DOHH2 (cell line): Measurements from ENCODE around the gene TOPAZ1.

Experiments
- H3F3A ChIP-seq: fragments of 200-600 bp; sonication (generic), shearing (Covaris generic); 2 replicates; pipeline ENCODE4 v1.6.0; 2016; ENCODE audit warnings: antibody characterized with exemption, mild to moderate bottlenecking; ENCODE audit not compliant: control insufficient read depth, insufficient read depth
- H3K27ac ChIP-seq: fragments of 200-600 bp; sonication (generic); 2 replicates; pipeline ENCODE4 v1.5.1; 2014; ENCODE audit warnings: low read depth, mild to moderate bottlenecking, low read length, moderate library complexity
- H3K27me3 ChIP-seq: fragments of 200-600 bp; sonication (generic); 2 replicates; pipeline ENCODE4 v1.6.1; 2014; ENCODE audit warnings: mild to moderate bottlenecking, low read length, mixed read lengths; ENCODE audit not compliant: control insufficient read depth
- H3K36me3 ChIP-seq: fragments of 200-600 bp; sonication (generic); 2 replicates; pipeline ENCODE4 v1.6.1; 2014; ENCODE audit warnings: mild to moderate bottlenecking, low read length, moderate library complexity, mixed read lengths; ENCODE audit not compliant: control insufficient read depth
- H3K4me1 ChIP-seq: fragments of 200-600 bp; sonication (generic); 2 replicates; pipeline ENCODE4 v1.6.1; 2014; ENCODE audit warnings: mild to moderate bottlenecking, low read length, mixed read lengths; ENCODE audit not compliant: control insufficient read depth
- H3K4me2 ChIP-seq: fragments of 200-600 bp; sonication (generic); 2 replicates; pipeline ENCODE4 v1.6.0; 2014; ENCODE audit warnings: mild to moderate bottlenecking, low read length, moderate library complexity
- H3K4me3 ChIP-seq: fragments of 200-600 bp; sonication (generic); 2 replicates; pipeline ENCODE4 v1.5.1; 2014; ENCODE audit warnings: mild to moderate bottlenecking, low read length, mixed read lengths
- H3K79me2 ChIP-seq: fragments of 200-600 bp; sonication (generic); 2 replicates; pipeline ENCODE4 v1.6.1; 2014; ENCODE audit warnings: mild to moderate bottlenecking, low read length, mixed read lengths; ENCODE audit not compliant: control insufficient read depth
- H3K9me2 ChIP-seq: fragments of 200-600 bp; sonication (generic); replicated peaks from 2 replicates; pipeline ENCODE4 v1.6.1; 2014; ENCODE audit warnings: mild to moderate bottlenecking, low read length, mixed read lengths; ENCODE audit not compliant: control insufficient read depth
- H3K9me3 ChIP-seq: fragments of 200-600 bp; sonication (generic); 2 replicates; pipeline ENCODE4 v1.6.1; 2014; ENCODE audit warnings: antibody characterized with exemption, low read length, mixed read lengths; ENCODE audit not compliant: control insufficient read depth, insufficient read depth
- H4K20me1 ChIP-seq: fragments of 200-600 bp; sonication (generic); 2 replicates; pipeline ENCODE4 v1.6.0; 2014; ENCODE audit warnings: low read depth, mild to moderate bottlenecking, antibody characterized with exemption, low read length, moderate library complexity; ENCODE audit not compliant: control insufficient read depth, insufficient read depth
- CTCF ChIP-seq: fragments of 200-600 bp; sonication (generic); IDR thresholded peaks from one replicate; pipeline ENCODE4 v1.5.1; 2014; ENCODE audit warnings: antibody characterized with exemption, mild to moderate bottlenecking, low read depth, low read length; ENCODE audit not compliant: poor library complexity, severe bottlenecking
- EZH2phosphoT487 ChIP-seq: fragments of 200-600 bp; sonication (generic); IDR thresholded peaks from 2 replicates; pipeline ENCODE4 v1.6.1; 2017; ENCODE audit warnings: borderline replicate concordance, mild to moderate bottlenecking, antibody characterized with exemption, low read length, moderate library complexity, mixed read lengths

Gene TOPAZ1

GRCh38 chr3:44226573-44226972, 15.1 kb upstream of the TOPAZ1 start:
- Histone ChIP-seq H3K27me3 (peaks cover 3% of the 10 kb centered on the region; the same call in 1 of the 2 replicates), H3K9me2 (no peaks in the 10 kb centered on the region), H3K4me3 (no peak overlapping the region), H3K36me3 (no peaks in the 10 kb centered on the region), H3K9me3 (no peaks in the 10 kb centered on the region), H3K4me1 (peaks cover 12% of the 10 kb centered on the region), H3K79me2 (no peaks in the 10 kb centered on the region), H3K4me2 (no peak overlapping the region), H3K27ac (no peak overlapping the region), H4K20me1 (no peaks in the 10 kb centered on the region), H3F3A (no peaks in the 10 kb centered on the region)
- TF ChIP-seq CTCF (no peak), EZH2phosphoT487 (no peak)

DNA sequence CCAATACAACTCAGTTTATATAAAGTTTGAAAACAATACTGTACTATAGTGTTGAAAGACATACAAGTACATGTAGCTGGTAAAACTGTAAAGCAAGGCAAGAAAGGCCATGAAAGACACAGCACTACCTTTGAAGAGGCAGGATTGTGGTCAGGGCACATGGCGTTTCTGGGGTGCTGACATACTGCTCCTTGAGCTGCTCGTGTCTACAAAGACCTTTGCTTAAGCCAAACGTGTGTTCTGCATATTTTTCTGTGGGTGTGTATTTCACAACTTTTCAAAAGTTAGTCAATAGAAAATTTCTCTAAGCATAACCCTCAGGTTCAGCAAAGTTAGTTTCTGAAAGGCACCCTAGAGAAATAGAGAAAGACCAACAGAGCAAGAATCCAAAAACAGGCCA, 14.1 kb upstream of the TOPAZ1 start:
- Histone ChIP-seq H3K36me3 (no peaks in the 10 kb centered on the region), H3K4me2 (no peak overlapping the region), H3K79me2 (no peaks in the 10 kb centered on the region), H3K9me2 (no peaks in the 10 kb centered on the region), H3K9me3 (no peaks in the 10 kb centered on the region), H3K27ac (no peak overlapping the region), H3K27me3 (peaks cover 3% of the 10 kb centered on the region; the same call in 1 of the 2 replicates), H3K4me1 (peaks cover 12% of the 10 kb centered on the region), H3K4me3 (no peak overlapping the region), H4K20me1 (no peaks in the 10 kb centered on the region), H3F3A (no peaks in the 10 kb centered on the region)
- TF ChIP-seq CTCF: no peak
- TF ChIP-seq EZH2phosphoT487: no peak

- Histone ChIP-seq H3F3A (no peaks in the 10 kb centered on the region), H3K9me2 (no peaks in the 10 kb centered on the region), H3K36me3 (no peaks in the 10 kb centered on the region), H3K4me3 (no peak overlapping the region), H4K20me1 (no peaks in the 10 kb centered on the region), H3K9me3 (no peaks in the 10 kb centered on the region), H3K4me1 (peaks cover 12% of the 10 kb centered on the region), H3K27me3 (peaks cover 3% of the 10 kb centered on the region; the same call in 1 of the 2 replicates), H3K79me2 (no peaks in the 10 kb centered on the region), H3K4me2 (no peak overlapping the region), H3K27ac (no peak overlapping the region)
- no peak for TF ChIP-seq EZH2phosphoT487
- TF ChIP-seq CTCF: no peak
These were observed 12.8 kb upstream of the TOPAZ1 start for GRCh38 chr3:44228900-44229299.
